H1 (cell line): ENCODE data around the gene FGF21. TPM values are rescaled to one million over a fixed set of nuclear protein-coding genes. Genes with fewer than 3 reads are reported as not detected.

Experiments used
- CTCF ChIA-PET: fragments of 300-600 bp; sonication (Branson Sonifier 250); formaldehyde crosslinking; loops from one replicate; lab custom pipeline; 2021; ENCODE audit not compliant: partially characterized antibody; lab: Charles Lee
- POLR2A ChIA-PET: fragments of 300-600 bp; sonication (Branson Sonifier 250); formaldehyde crosslinking; loops from one replicate; lab custom pipeline; 2021; ENCODE audit warnings: inconsistent platforms; ENCODE audit not compliant: partially characterized antibody; lab: Charles Lee
- DNase-seq, 2 experiments: peaks; one replicate each; pipeline versions ENCODE4 v3.0.0 to v3.0.0-alpha.2; 2010 to 2022; ENCODE audit warnings: low spot score in 2 of 2, low read depth in 1 of 2, mixed read lengths in 1 of 2
- FAIRE-seq: peaks from 2 replicates; lab custom pipeline; 2011; peaks lifted over from hg19 to GRCh38; lab: Jason Lieb, UNC
- H2AFZ ChIP-seq: 2 replicates; pipeline ENCODE4 v1.8.1; 2012; ENCODE audit warnings: low read length, inconsistent platforms
- H2AK5ac ChIP-seq: 2 replicates; pipeline ENCODE4 v1.6.1; 2013; ENCODE audit warnings: low read depth, low read length
- H2BK120ac ChIP-seq: replicated peaks from 2 replicates; pipeline ENCODE3; 2013; ENCODE audit warnings: low read depth, low read length, inconsistent platforms
- H2BK12ac ChIP-seq: 2 replicates; pipeline ENCODE4 v1.6.1; 2013; ENCODE audit warnings: low read depth, low read length
- H2BK15ac ChIP-seq: 2 replicates; pipeline ENCODE4 v1.6.1; 2013; ENCODE audit warnings: low read length
- H2BK20ac ChIP-seq: 2 replicates; pipeline ENCODE4 v1.6.1; 2013; ENCODE audit warnings: low read length
- H2BK5ac ChIP-seq: 2 replicates; pipeline ENCODE4 v1.6.1; 2013; ENCODE audit warnings: low read depth, low read length
- H3K14ac ChIP-seq: 2 replicates; pipeline ENCODE4 v1.6.1; 2013; ENCODE audit warnings: inconsistent platforms; ENCODE audit not compliant: insufficient read length
- H3K18ac ChIP-seq: 2 replicates; pipeline ENCODE4 v1.6.1; 2013; ENCODE audit warnings: low read length; ENCODE audit errors: extremely low read depth
- H3K23ac ChIP-seq: 2 replicates; pipeline ENCODE4 v1.6.1; 2013; ENCODE audit warnings: inconsistent platforms; ENCODE audit not compliant: insufficient read length
- H3K23me2 ChIP-seq: 2 replicates; pipeline ENCODE4 v1.6.1; 2013; ENCODE audit warnings: low read depth, low read length
- H3K27ac ChIP-seq: 2 replicates; pipeline ENCODE4 v1.6.1; 2011; ENCODE audit warnings: low read depth, low read length, inconsistent platforms
- H3K27me3 ChIP-seq, 4 experiments: replicated peaks in 1 of 4; 1 replicate in 1 of 4; 2 replicates in 3 of 4; pipeline versions ENCODE4 v1.6.1 to v1.8.1; 2011 to 2013; ENCODE audit warnings: low read length in 3 of 4, mild to moderate bottlenecking in 3 of 4, inconsistent platforms in 2 of 4, mixed read lengths in 2 of 4, moderate library complexity in 1 of 4; ENCODE audit not compliant: control insufficient read depth in 3 of 4, insufficient read depth in 3 of 4; ENCODE audit errors: extremely low read depth in 1 of 4
- H3K36me3 ChIP-seq, 4 experiments: 2 replicates each; pipeline versions ENCODE4 v1.6.1 to v1.8.1; 2011 to 2013; ENCODE audit warnings: mild to moderate bottlenecking in 4 of 4, low read length in 3 of 4, moderate library complexity in 2 of 4, control low read depth in 1 of 4, inconsistent platforms in 1 of 4; ENCODE audit not compliant: insufficient read depth in 4 of 4, control insufficient read depth in 2 of 4
- H3K4ac ChIP-seq: replicated peaks from 2 replicates; pipeline ENCODE3; 2013; ENCODE audit warnings: low read length, low read depth, mixed read lengths, inconsistent platforms; ENCODE audit not compliant: insufficient read length
- H3K4me1 ChIP-seq, 4 experiments: replicated peaks in 1 of 4; 1 replicate in 1 of 4; 2 replicates in 3 of 4; pipeline versions ENCODE4 v1.6.1 to v1.8.1; 2011 to 2013; ENCODE audit warnings: low read length in 3 of 4, inconsistent platforms in 2 of 4, mixed read lengths in 1 of 4; ENCODE audit not compliant: insufficient read depth in 4 of 4, control insufficient read depth in 3 of 4
- H3K4me2 ChIP-seq, 2 experiments: 2 replicates each; pipeline versions ENCODE4 v1.6.1 to v1.8.1; 2011 to 2013; ENCODE audit warnings: low read depth in 2 of 2, low read length in 2 of 2, control low read depth in 1 of 2, inconsistent platforms in 1 of 2, mild to moderate bottlenecking in 1 of 2; ENCODE audit not compliant: insufficient read depth in 1 of 2
- H3K4me3 ChIP-seq, 4 experiments: fragments of 200-600, 300-600 bp in 1 of 4; sonication (generic), shearing (Covaris generic), sonication (Bioruptor Twin) in 1 of 4; 2 replicates each; pipeline versions ENCODE4 v1.5.1 to v1.8.1; 2011 to 2016; ENCODE audit warnings: low read length in 4 of 4, low read depth in 3 of 4, control low read depth in 2 of 4, inconsistent platforms in 2 of 4, mild to moderate bottlenecking in 2 of 4, mixed read lengths in 1 of 4, moderate library complexity in 1 of 4; ENCODE audit not compliant: insufficient read depth in 2 of 4; ENCODE audit errors: extremely low read depth in 1 of 4
- H3K56ac ChIP-seq: replicated peaks from 2 replicates; pipeline ENCODE3; 2013; ENCODE audit warnings: low read depth, mild to moderate bottlenecking, mixed read lengths, low read length, inconsistent platforms; ENCODE audit not compliant: insufficient read length
- H3K79me1 ChIP-seq: 2 replicates; pipeline ENCODE4 v1.6.1; 2013; ENCODE audit warnings: low read depth, low read length, control low read depth
- H3K79me2 ChIP-seq, 2 experiments: 2 replicates each; pipeline versions ENCODE4 v1.6.1 to v1.8.1; 2012 to 2013; ENCODE audit warnings: low read length in 2 of 2, mild to moderate bottlenecking in 2 of 2, inconsistent platforms in 1 of 2; ENCODE audit not compliant: insufficient read depth in 2 of 2, control insufficient read depth in 1 of 2
- H3K9ac ChIP-seq, 4 experiments: replicated peaks in 1 of 4; 1 replicate in 1 of 4; 2 replicates in 3 of 4; pipeline versions ENCODE4 v1.6.1 to v1.8.1; 2011 to 2013; ENCODE audit warnings: low read depth in 3 of 4, low read length in 3 of 4, control low read depth in 2 of 4, mild to moderate bottlenecking in 2 of 4, moderate library complexity in 2 of 4, inconsistent platforms in 1 of 4; ENCODE audit errors: extremely low read depth in 1 of 4
- H3K9me3 ChIP-seq, 2 experiments: 2 replicates each; pipeline versions ENCODE4 v1.6.1 to v1.8.1; 2012 to 2013; ENCODE audit warnings: mild to moderate bottlenecking in 2 of 2, moderate library complexity in 2 of 2, control low read depth in 1 of 2, inconsistent platforms in 1 of 2, low read depth in 1 of 2, low read length in 1 of 2, mixed read lengths in 1 of 2; ENCODE audit not compliant: insufficient read depth in 2 of 2
- H4K20me1 ChIP-seq, 2 experiments: replicated peaks in 1 of 2; 2 replicates each; pipeline versions ENCODE3 to v1.8.1; 2011 to 2013; ENCODE audit warnings: inconsistent platforms in 2 of 2, low read length in 2 of 2, mild to moderate bottlenecking in 1 of 2; ENCODE audit not compliant: insufficient read depth in 2 of 2, control insufficient read depth in 1 of 2
- H4K5ac ChIP-seq: 2 replicates; pipeline ENCODE4 v1.6.1; 2013; ENCODE audit warnings: low read length, low read depth, mixed read lengths, inconsistent platforms; ENCODE audit not compliant: insufficient read length
- H4K8ac ChIP-seq: 2 replicates; pipeline ENCODE4 v1.8.0; 2013; ENCODE audit warnings: mild to moderate bottlenecking, moderate library complexity, low read length, inconsistent platforms; ENCODE audit not compliant: insufficient read depth; ENCODE audit errors: extremely low read depth
- H4K91ac ChIP-seq: replicated peaks from 2 replicates; pipeline ENCODE3; 2013; ENCODE audit warnings: low read length, mixed read lengths, inconsistent platforms; ENCODE audit not compliant: insufficient read length
- ASH2L ChIP-seq: fragments of 200-600, 300-600 bp; sonication (generic); IDR thresholded peaks from one replicate; pipeline ENCODE4 v1.7.1; 2017; ENCODE audit warnings: low read length
- BCL11A ChIP-seq, 2 experiments: IDR thresholded peaks; one replicate each; pipeline ENCODE4 v1.6.1; 2011; ENCODE audit warnings: low read depth in 2 of 2, low read length in 2 of 2, mild to moderate bottlenecking in 2 of 2
- BRCA1 ChIP-seq: IDR thresholded peaks from 2 replicates; pipeline ENCODE4 v1.6.1; 2012; ENCODE audit warnings: low read depth, low read length, improper control_type of control experiment
- CHD2 ChIP-seq: IDR thresholded peaks from 2 replicates; pipeline ENCODE4 v1.6.1; 2012; ENCODE audit warnings: low read length, improper control_type of control experiment
- KDM4A ChIP-seq: IDR thresholded peaks from one replicate; pipeline ENCODE4 v1.7.1; 2012; ENCODE audit warnings: low read depth, mild to moderate bottlenecking, moderate library complexity, low read length, inconsistent platforms; ENCODE audit not compliant: severe bottlenecking
- MAFK ChIP-seq: IDR thresholded peaks from 2 replicates; pipeline ENCODE4 v1.6.1; 2012; ENCODE audit warnings: low read depth, mild to moderate bottlenecking, improper control_type of control experiment, low read length
- RNF2 ChIP-seq: fragments of 200-900, 300-1000 bp; sonication (generic); IDR thresholded peaks from 2 replicates; pipeline ENCODE4 v1.7.1; 2016; ENCODE audit warnings: borderline replicate concordance, low read depth, mild to moderate bottlenecking, antibody characterized with exemption, low read length; ENCODE audit not compliant: poor library complexity, severe bottlenecking; ENCODE audit errors: missing control alignments
- SIX5 ChIP-seq: IDR thresholded peaks from 2 replicates; pipeline ENCODE4 v1.6.1; 2011; ENCODE audit warnings: mild to moderate bottlenecking, low read depth, low read length
- TAF1 ChIP-seq: IDR thresholded peaks from 2 replicates; pipeline ENCODE4 v1.6.1; 2011; ENCODE audit warnings: mild to moderate bottlenecking, low read depth, low read length
- TCF12 ChIP-seq: IDR thresholded peaks from 2 replicates; pipeline ENCODE4 v1.6.1; 2011; ENCODE audit warnings: low read depth, mild to moderate bottlenecking, low read length
- ZNF274 ChIP-seq: IDR thresholded peaks from 2 replicates; pipeline ENCODE4 v1.7.0; 2012; ENCODE audit warnings: low read length, borderline replicate concordance; ENCODE audit errors: extremely low read depth
- WGBS, 2 experiments: shearing (Covaris generic) in 1 of 2; methylation state at CpG; one replicate each; pipeline versions ENCODE4 v1.1.6 to v1.1.7; 2013 to 2015; ENCODE audit warnings: low lambda C conversion rate in 2 of 2, mixed read lengths in 2 of 2, inconsistent platforms in 1 of 2, low coverage in 1 of 2, missing lambda C conversion rate in 1 of 2; ENCODE audit not compliant: insufficient replicate concordance in 2 of 2, insufficient coverage in 1 of 2, insufficient read length in 1 of 2; ENCODE audit errors: extremely low coverage in 1 of 2, missing lambda C conversion rate in 1 of 2; 5-methylcytosine and 5-hydroxymethylcytosine counted together
- polyA plus RNA-seq, 7 experiments: library from polyadenylated mRNA; depleted of rRNA in 3 of 7; stranded (reverse) in 5 of 7; unstranded in 2 of 7; fragments of >200 nt in 5 of 7; fragments of 200-250 nt in 2 of 7; gene quantifications; 1 replicate in 5 of 7; 2 replicates in 1 of 7; 4 replicates in 1 of 7; pipeline versions ENCODE4 v1.2.1 to v1.2.3, GENCODE V29; 2011 to 2013; ENCODE audit warnings: missing spikeins in 2 of 7, mixed read lengths in 2 of 7
- total RNA-seq: library from RNA; stranded (reverse); fragmentation: NEBNext Ultra II Directional; extraction: Animal tissue kit (Norgen Biotek cat#: 25700); gene quantifications from 2 replicates; pipeline ENCODE4 v1.2.1, GENCODE V29; 2021

Gene FGF21
- total and polyA plus RNA-seq, 2 of the 8 experiments (the other 6 are each of a cell fraction or from before 2014, with no cell fraction given) = 0.48 to 0.80 TPM

- 85% methylated on average over 14 of the region's 33 CpGs; no CpG with 5 or more reads in 1 of the 2 experiments for WGBS, 2 experiments
- no peak within 1 kb of the TSS for H2BK120ac ChIP-seq
- peak within 1 kb of the TSS; percentile 65; the same call in 1 of the 2 replicates for H2AK5ac ChIP-seq
- H3K79me1 ChIP-seq = no peaks in the 10 kb centered on the region
- H3K27me3 ChIP-seq = no peaks in the 10 kb centered on the region
- H3K56ac ChIP-seq = peak within 1 kb of the TSS; percentile 44
- no peak for FAIRE-seq
- H4K91ac ChIP-seq = peak within 1 kb of the TSS; percentile 91
- H4K5ac ChIP-seq = peak within 1 kb of the TSS; percentile 17
- H3K4me1 ChIP-seq = peaks cover 0 to 28% (median 12%) of the 10 kb centered on the region in 4 experiments; a peak in 6 of 7 replicates
- no peak within 1 kb of the TSS for H3K9ac ChIP-seq
- no peaks in the 10 kb centered on the region for H3K36me3 ChIP-seq
- H4K20me1 ChIP-seq = no peaks in the 10 kb centered on the region
- peak within 1 kb of the TSS; percentile 59 to 96 (median 84); a peak in 5 of 8 replicates for H3K4me3 ChIP-seq
- CTCF ChIA-PET = interaction anchor here (0.7 to 1.2 kb wide), 5 partner anchors 7 to 528 kb away, joined by 3 to 4 read pairs (median 3); no protein-coding TSS in a partner anchor
- H2BK20ac ChIP-seq = no peak within 1 kb of the TSS
- POLR2A ChIA-PET = interaction anchor here (0.6 to 1.8 kb wide), 7 partner anchors 9 to 74 kb away, joined by 3 to 9 read pairs (median 5); partner anchors contain the start of gene FUT2
- H2BK5ac ChIP-seq = peak within 1 kb of the TSS; percentile 66
- H2BK15ac ChIP-seq = peak within 1 kb of the TSS; percentile 92
- peak within 1 kb of the TSS; percentile 83 for H3K4ac ChIP-seq
- H4K8ac ChIP-seq = peak within 1 kb of the TSS; percentile 77
- H2AFZ ChIP-seq = no peak within 1 kb of the TSS
- no peaks in the 10 kb centered on the region for H3K79me2 ChIP-seq
- peaks cover 11% of the 10 kb centered on the region; the same call in 1 of the 2 replicates for H3K23me2 ChIP-seq
- no peak within 1 kb of the TSS for H3K27ac ChIP-seq
- no peak within 1 kb of the TSS; the same call in 1 of the 2 replicates for H3K18ac ChIP-seq
- H3K14ac ChIP-seq = no peak within 1 kb of the TSS
- no peak within 1 kb of the TSS for H3K23ac ChIP-seq
- H2BK12ac ChIP-seq = peak within 1 kb of the TSS; percentile 60; the same call in 1 of the 2 replicates
- H3K9me3 ChIP-seq = no peaks in the 10 kb centered on the region
- peak in 1 of 2 experiments; percentile 57 for DNase-seq
- H3K4me2 ChIP-seq = peak within 1 kb of the TSS; percentile 32 to 68
- TF ChIP-seq RNF2 = no peak
- no peak for TF ChIP-seq MAFK
- TF ChIP-seq ASH2L = no peak
- TF ChIP-seq CHD2 = no peak
- no peak for TF ChIP-seq SIX5
- TF ChIP-seq TCF12 = no peak
- no peak for TF ChIP-seq ZNF274
- TF ChIP-seq TAF1 = no peak
- TF ChIP-seq KDM4A = no peak
- TF ChIP-seq BCL11A (IDR thresholded peaks at IDR 0.05; ENCODE audit: low read depth in 2 of 2, low read length in 2 of 2) = no peak
- TF ChIP-seq BRCA1 = no peak
Measured at GRCh38 chr19:48719263-48720171, 35.8 kb upstream of the FGF21 start, which contains the start of gene MAMSTR. Gene MAMSTR, minus strand, starts transcription at chr19:48719725. Its CDS starts 694 bp downstream, at chr19:48719031.
